ENCODE measurements around the gene TMEM59. TPM values are rescaled to one million over a fixed set of nuclear protein-coding genes. Genes with fewer than 3 reads are reported as not detected.
A peak's percentile ranks its signal among the peaks of the same experiment; 100 is the strongest.
"Not testable (repeated sequence)": the region's sequence is repeated elsewhere in the genome, so short reads cannot be mapped to it uniquely, and the experiment has no call there.

TMEM59 gene
- total and polyA plus RNA-seq, 4 donors = 266 to 356 (median 305) TPM

- Histone ChIP-seq H3K27me3 (ENCODE audit: control insufficient read depth in 1 of 2, insufficient read depth in 2 of 2, low read length in 1 of 2) (no peaks in the 10 kb centered on the region), H3K27ac (ENCODE audit: low read depth in 1 of 2, low read length in 2 of 2) (no peak overlapping the region), H3K36me3 (ENCODE audit: control insufficient read depth in 1 of 2, insufficient read depth in 2 of 2, low read length in 1 of 2) (no peaks in the 10 kb centered on the region), H3K9me3 (ENCODE audit: control insufficient read depth, low read length) (no peaks in the 10 kb centered on the region), H3K4me1 (ENCODE audit: control insufficient read depth in 1 of 2, insufficient read depth in 2 of 2, low read length in 2 of 2) (no peaks in the 10 kb centered on the region), H3K4me3 (ENCODE audit: low read length in 2 of 2) (no peak overlapping the region)
- no peak for ATAC-seq (ENCODE audit: low FRiP score)
- 44 to 45% methylated on average over 2 of the region's 2 CpGs for WGBS, 2 donors
- intact Hi-C loops (cut with DNase I) = loop anchor here (2.0 to 10.0 kb wide), 2 partner anchors 740 to 744 kb away; no protein-coding TSS in a partner anchor
- no peak for DNase-seq
These were observed 17.3 kb upstream of the TMEM59 start for GRCh38 chr1:54070171-54070837.

GRCh38 chr1:54069791-54070170 is 16.8 kb upstream of the TMEM59 start:
- no peaks in the 10 kb centered on the region for H3K36me3 ChIP-seq (ENCODE audit: control insufficient read depth in 1 of 2, insufficient read depth in 2 of 2, low read length in 1 of 2)
- no peaks in the 10 kb centered on the region for H3K27me3 ChIP-seq (ENCODE audit: control insufficient read depth in 1 of 2, insufficient read depth in 2 of 2, low read length in 1 of 2)
- no peaks in the 10 kb centered on the region for H3K9me3 ChIP-seq (ENCODE audit: control insufficient read depth, low read length)
- H3K27ac ChIP-seq (ENCODE audit: low read depth in 1 of 2, low read length in 2 of 2) = no peak overlapping the region
- no peaks in the 10 kb centered on the region for H3K4me1 ChIP-seq (ENCODE audit: control insufficient read depth in 1 of 2, insufficient read depth in 2 of 2, low read length in 2 of 2)
- DNase-seq = no peak
- 52 to 57% methylated on average over 1 of the region's 1 CpG for WGBS, 2 donors
- intact Hi-C loops (cut with DNase I) = loop anchor here (2.0 to 10.0 kb wide), 3 partner anchors 195 to 745 kb away; no protein-coding TSS in a partner anchor
- no peak overlapping the region for H3K4me3 ChIP-seq (ENCODE audit: low read length in 2 of 2)
- no peak for ATAC-seq (ENCODE audit: low FRiP score)

GRCh38 chr1:54064299-54064698 is 11.3 kb upstream of the TMEM59 start:
- DNase-seq = no peak
- Histone ChIP-seq H3K27ac (ENCODE audit: low read depth in 1 of 2, low read length in 2 of 2) (no peak overlapping the region), H3K9me3 (ENCODE audit: control insufficient read depth, low read length) (no peaks in the 10 kb centered on the region), H3K27me3 (ENCODE audit: control insufficient read depth in 1 of 2, insufficient read depth in 2 of 2, low read length in 1 of 2) (no peaks in the 10 kb centered on the region), H3K36me3 (ENCODE audit: control insufficient read depth in 1 of 2, insufficient read depth in 2 of 2, low read length in 1 of 2) (no peaks in the 10 kb centered on the region), H3K4me1 (ENCODE audit: control insufficient read depth in 1 of 2, insufficient read depth in 2 of 2, low read length in 2 of 2) (no peaks in the 10 kb centered on the region), H3K4me3 (ENCODE audit: low read length in 2 of 2) (no peak overlapping the region)
- intact Hi-C loops (cut with DNase I) = loop anchor here in 1 of 2 donors (10.0 kb wide), 1 partner anchor 189 kb away; no protein-coding TSS in a partner anchor
- WGBS, 2 donors = 67 to 72% methylated on average over 5 of the region's 5 CpGs
- no peak for ATAC-seq (ENCODE audit: low FRiP score)

- no peaks in the 10 kb centered on the region for H3K4me1 ChIP-seq (ENCODE audit: control insufficient read depth in 1 of 2, insufficient read depth in 2 of 2, low read length in 2 of 2)
These were observed 1.4 kb upstream of the TMEM59 start for GRCh38 chr1:54054438-54054749.

GRCh38 chr1:54053745-54054437 is 887 bp upstream of the TMEM59 start:
- no peak for ATAC-seq (ENCODE audit: low FRiP score)
- no peaks in the 10 kb centered on the region for H3K9me3 ChIP-seq (ENCODE audit: control insufficient read depth, low read length)
- peaks cover 0 to under 1% of the 10 kb centered on the region in 2 donors for H3K4me1 ChIP-seq (ENCODE audit: control insufficient read depth in 1 of 2, insufficient read depth in 2 of 2, low read length in 2 of 2)
- no peaks in the 10 kb centered on the region for H3K36me3 ChIP-seq (ENCODE audit: control insufficient read depth in 1 of 2, insufficient read depth in 2 of 2, low read length in 1 of 2)
- DNase-seq = no peak
- 11 to 12% methylated on average over 21 of the region's 21 CpGs for WGBS, 2 donors
- intact Hi-C loops (cut with DNase I) = loop anchor here in 1 of 2 donors (5.0 to 10.0 kb wide), 3 partner anchors 107 to 431 kb away; partner anchors contain the start of genes IFT25, LRRC42 and YIPF1
- peak overlapping the region in 1 of 2 donors; percentile 30 for H3K27ac ChIP-seq (ENCODE audit: low read depth in 1 of 2, low read length in 2 of 2)
- H3K27me3 ChIP-seq (ENCODE audit: control insufficient read depth in 1 of 2, insufficient read depth in 2 of 2, low read length in 1 of 2) = no peaks in the 10 kb centered on the region
- peak overlapping the region; percentile 27 to 52 for H3K4me3 ChIP-seq (ENCODE audit: low read length in 2 of 2)

More at GRCh38 chr1:54054438-54054749, 1.4 kb upstream of the TMEM59 start:
- Histone ChIP-seq H3K27ac (ENCODE audit: low read depth in 1 of 2, low read length in 2 of 2) (no peak overlapping the region), H3K27me3 (ENCODE audit: control insufficient read depth in 1 of 2, insufficient read depth in 2 of 2, low read length in 1 of 2) (no peaks in the 10 kb centered on the region), H3K4me3 (ENCODE audit: low read length in 2 of 2) (peak overlapping the region in 1 of 2 donors; percentile 27), H3K36me3 (ENCODE audit: control insufficient read depth in 1 of 2, insufficient read depth in 2 of 2, low read length in 1 of 2) (no peaks in the 10 kb centered on the region), H3K9me3 (ENCODE audit: control insufficient read depth, low read length) (no peaks in the 10 kb centered on the region)
- intact Hi-C loops (cut with DNase I) = loop anchor here in 1 of 2 donors (5.0 to 10.0 kb wide), 3 partner anchors 107 to 430 kb away; partner anchors contain the start of genes IFT25, LRRC42 and YIPF1
- ATAC-seq (ENCODE audit: low FRiP score) = no peak
- no peak for DNase-seq
- 57 to 65% methylated on average over 5 of the region's 5 CpGs for WGBS, 2 donors

- peak overlapping the region; percentile 3 to 99 for H3K27ac ChIP-seq (ENCODE audit: low read depth in 1 of 2, low read length in 2 of 2)
- peaks cover 0 to 2% of the 10 kb centered on the region in 2 donors for H3K36me3 ChIP-seq (ENCODE audit: control insufficient read depth in 1 of 2, insufficient read depth in 2 of 2, low read length in 1 of 2)
- DNase-seq (peak in 1 of 2 donors; percentile 59), ATAC-seq (ENCODE audit: low FRiP score) (peak; percentile 30)
- WGBS, 2 donors = 0% methylated on average over 23 of the region's 23 CpGs
- intact Hi-C loops (cut with DNase I) = loop anchor here in 1 of 2 donors (5.0 to 10.0 kb wide), 3 partner anchors 105 to 432 kb away; partner anchors contain the start of genes IFT25, LRRC42 and YIPF1
- H3K9me3 ChIP-seq (ENCODE audit: control insufficient read depth, low read length) = no peaks in the 10 kb centered on the region
- H3K4me3 ChIP-seq (ENCODE audit: low read length in 2 of 2) = peak overlapping the region; percentile 79 to 82
- H3K27me3 ChIP-seq (ENCODE audit: control insufficient read depth in 1 of 2, insufficient read depth in 2 of 2, low read length in 1 of 2) = no peaks in the 10 kb centered on the region
- peaks cover 0 to 1% of the 10 kb centered on the region in 2 donors for H3K4me1 ChIP-seq (ENCODE audit: control insufficient read depth in 1 of 2, insufficient read depth in 2 of 2, low read length in 2 of 2)
These were observed 522 bp downstream of the TMEM59 start for GRCh38 chr1:54052431-54052933.

- intact Hi-C loops (cut with DNase I) = loop anchor here in 1 of 2 donors (5.0 to 10.0 kb wide), 3 partner anchors 105 to 433 kb away; partner anchors contain the start of genes IFT25, LRRC42 and YIPF1
- Histone ChIP-seq H3K27me3 (ENCODE audit: control insufficient read depth in 1 of 2, insufficient read depth in 2 of 2, low read length in 1 of 2) (no peaks in the 10 kb centered on the region), H3K27ac (ENCODE audit: low read depth in 1 of 2, low read length in 2 of 2) (peak overlapping the region in 1 of 2 donors; percentile 99), H3K36me3 (ENCODE audit: control insufficient read depth in 1 of 2, insufficient read depth in 2 of 2, low read length in 1 of 2) (peaks cover 0 to 2% of the 10 kb centered on the region in 2 donors), H3K9me3 (ENCODE audit: control insufficient read depth, low read length) (no peaks in the 10 kb centered on the region), H3K4me3 (ENCODE audit: low read length in 2 of 2) (peak overlapping the region; percentile 79 to 82), H3K4me1 (ENCODE audit: control insufficient read depth in 1 of 2, insufficient read depth in 2 of 2, low read length in 2 of 2) (peaks cover 1 to 3% of the 10 kb centered on the region in 2 donors)
- DNase-seq (no peak), ATAC-seq (ENCODE audit: low FRiP score) (no peak)
- 2 to 3% methylated on average over 8 of the region's 8 CpGs for WGBS, 2 donors
These were observed 1.0 kb downstream of the TMEM59 start for GRCh38 chr1:54051933-54052430.

- not testable (repeated sequence) for H3K4me3 ChIP-seq (ENCODE audit: low read length in 2 of 2); H3K4me1 ChIP-seq (ENCODE audit: control insufficient read depth in 1 of 2, insufficient read depth in 2 of 2, low read length in 2 of 2); H3K36me3 ChIP-seq (ENCODE audit: control insufficient read depth in 1 of 2, insufficient read depth in 2 of 2, low read length in 1 of 2); H3K27me3 ChIP-seq (ENCODE audit: control insufficient read depth in 1 of 2, insufficient read depth in 2 of 2, low read length in 1 of 2); H3K9me3 ChIP-seq (ENCODE audit: control insufficient read depth, low read length); DNase-seq; ATAC-seq (ENCODE audit: low FRiP score); H3K27ac ChIP-seq (ENCODE audit: low read depth in 1 of 2, low read length in 2 of 2)
- intact Hi-C loops (cut with DNase I) = loop anchor here in 1 of 2 donors (5.0 to 10.0 kb wide), 3 partner anchors 103 to 434 kb away; partner anchors contain the start of genes IFT25, LRRC42 and YIPF1
- 95 to 97% methylated on average over 12 of the region's 12 CpGs for WGBS, 2 donors
These were observed 2.6 kb downstream of the TMEM59 start for GRCh38 chr1:54050435-54050834.

Data from aorta (tissue), 5 donors.